Measurements from ENCODE around the gene SLC43A1. TPM values are rescaled to one million over a fixed set of nuclear protein-coding genes. Genes with fewer than 3 reads are reported as not detected.

The SLC43A1 gene
- total RNA-seq, 1 donor from 2014 or later = 1.3 TPM

GRCh38 chr11:57462597-57462996 is 52.9 kb downstream of the SLC43A1 start:
- no peak for TF ChIP-seq CTCF (IDR thresholded peaks at IDR 0.05; ENCODE audit: insufficient read depth, low read length, severe bottlenecking)
- peaks cover 35% of the 10 kb centered on the region for H3K27me3 ChIP-seq (ENCODE audit: control insufficient read depth, insufficient read depth, low read length)
- no peak for FAIRE-seq

GRCh38 chr11:57461841-57462489 is 53.5 kb downstream of the SLC43A1 start:
- no peak for FAIRE-seq
- no peak for TF ChIP-seq CTCF (IDR thresholded peaks at IDR 0.05; ENCODE audit: insufficient read depth, low read length, severe bottlenecking)

More at GRCh38 chr11:57462597-57462996, 52.9 kb downstream of the SLC43A1 start:
- no peak for DNase-seq (ENCODE audit: low read depth)
- H3K4me3 ChIP-seq (ENCODE audit: low read depth, low read length) = no peak overlapping the region
- H3K36me3 ChIP-seq (ENCODE audit: control insufficient read depth, insufficient read depth, low read length) = no peaks in the 10 kb centered on the region

GRCh38 chr11:57460758-57461749 is 54.4 kb downstream of the SLC43A1 start:
- FAIRE-seq (no peak), DNase-seq (ENCODE audit: low read depth) (no peak)
- Histone ChIP-seq H3K36me3 (ENCODE audit: control insufficient read depth, insufficient read depth, low read length) (no peaks in the 10 kb centered on the region), H3K27me3 (ENCODE audit: control insufficient read depth, insufficient read depth, low read length) (peaks cover 35% of the 10 kb centered on the region), H3K4me3 (ENCODE audit: low read depth, low read length) (no peak overlapping the region)
- no peak for TF ChIP-seq CTCF (IDR thresholded peaks at IDR 0.05; ENCODE audit: insufficient read depth, low read length, severe bottlenecking)

More at GRCh38 chr11:57461841-57462489, 53.5 kb downstream of the SLC43A1 start:
- Histone ChIP-seq H3K27me3 (ENCODE audit: control insufficient read depth, insufficient read depth, low read length) (peaks cover 35% of the 10 kb centered on the region), H3K36me3 (ENCODE audit: control insufficient read depth, insufficient read depth, low read length) (no peaks in the 10 kb centered on the region), H3K4me3 (ENCODE audit: low read depth, low read length) (no peak overlapping the region)
- no peak for DNase-seq (ENCODE audit: low read depth)

- no peak for FAIRE-seq
These were observed 55.3 kb downstream of the SLC43A1 start, which contains the start of gene RTN4RL2 for GRCh38 chr11:57460022-57460757. Gene RTN4RL2, plus strand, starts transcription at chr11:57460528. Its CDS starts 338 bp downstream, at chr11:57460866.

More at GRCh38 chr11:57460022-57460757, 55.3 kb downstream of the SLC43A1 start, which contains the start of gene RTN4RL2:
- Histone ChIP-seq H3K4me3 (ENCODE audit: low read depth, low read length) (peak within 1 kb of the TSS; percentile 15), H3K27me3 (ENCODE audit: control insufficient read depth, insufficient read depth, low read length) (peaks cover 35% of the 10 kb centered on the region), H3K36me3 (ENCODE audit: control insufficient read depth, insufficient read depth, low read length) (no peaks in the 10 kb centered on the region)
- peak; percentile 46 for TF ChIP-seq CTCF (IDR thresholded peaks at IDR 0.05; ENCODE audit: insufficient read depth, low read length, severe bottlenecking)
- no peak for DNase-seq (ENCODE audit: low read depth)
